SK-N-SH treated with all-trans-retinoic acid at 6 μM for 48 hours (cell line): ENCODE results near the gene ZMIZ1.

Experiments used
- ATAC-seq: fragments of 200-7000 bp; cut with Tn5 transposase; 3 replicates; pipeline ENCODE4 v1.9.1; 2020; ENCODE audit warnings: mild to moderate bottlenecking, moderate library complexity
- ARNTL ChIP-seq: fragments of 450-650 bp; formaldehyde crosslinking; IDR thresholded peaks from 2 replicates; pipeline ENCODE4 v1.5.0; 2020; ENCODE audit warnings: low read depth, mild to moderate bottlenecking, moderate library complexity, borderline replicate concordance
- CSDC2 ChIP-seq: fragments of 250-450 bp; sonication (Bioruptor Pico); IDR thresholded peaks from 2 replicates; pipeline ENCODE4 v1.5.0; 2020; ENCODE audit warnings: mild to moderate bottlenecking, moderate library complexity
- CSRNP3 ChIP-seq: fragments of 250-450 bp; sonication (Bioruptor Pico); IDR thresholded peaks from 2 replicates; pipeline ENCODE4 v1.5.1; 2021; ENCODE audit warnings: mild to moderate bottlenecking, moderate library complexity
- ESRRG ChIP-seq: fragments of 250-450 bp; sonication (Bioruptor Pico); IDR thresholded peaks from 2 replicates; pipeline ENCODE4 v1.6.1; 2021; ENCODE audit warnings: mild to moderate bottlenecking
- GLIS3 ChIP-seq: fragments of 250-450 bp; sonication (Bioruptor Pico); IDR thresholded peaks from 2 replicates; pipeline ENCODE4 v1.5.0; 2020; ENCODE audit warnings: mild to moderate bottlenecking, moderate library complexity
- ISL1 ChIP-seq: fragments of 250-450 bp; sonication (Bioruptor Pico); IDR thresholded peaks from 2 replicates; pipeline ENCODE4 v2.1.2; 2022; ENCODE audit warnings: mild to moderate bottlenecking, moderate library complexity
- OSR1 ChIP-seq: fragments of 250-450 bp; sonication (Bioruptor Pico); IDR thresholded peaks from 2 replicates; pipeline ENCODE4 v1.8.0; 2022; ENCODE audit warnings: moderate library complexity, mild to moderate bottlenecking, inconsistent platforms
- PATZ1 ChIP-seq: fragments of 250-450 bp; sonication (Bioruptor Pico); IDR thresholded peaks from 2 replicates; pipeline ENCODE4 v1.8.0; 2020; ENCODE audit warnings: mild to moderate bottlenecking, moderate library complexity, borderline replicate concordance
- POU6F1 ChIP-seq: fragments of 250-450 bp; sonication (Bioruptor Pico); IDR thresholded peaks from 2 replicates; pipeline ENCODE4 v1.8.0; 2021; ENCODE audit warnings: low read depth, mild to moderate bottlenecking, moderate library complexity, borderline replicate concordance
- PPARA ChIP-seq: fragments of 250-450 bp; sonication (Bioruptor Pico); IDR thresholded peaks from 2 replicates; pipeline ENCODE4 v1.5.0; 2020; ENCODE audit warnings: mild to moderate bottlenecking, borderline replicate concordance
- RARB ChIP-seq: fragments of 250-450 bp; sonication (Bioruptor Pico); IDR thresholded peaks from 2 replicates; pipeline ENCODE4 v1.8.0; 2021; ENCODE audit warnings: mild to moderate bottlenecking, moderate library complexity
- SNAI2 ChIP-seq: fragments of 250-450 bp; sonication (Bioruptor Pico); IDR thresholded peaks from 2 replicates; pipeline ENCODE4 v1.5.0; 2020; ENCODE audit warnings: mild to moderate bottlenecking, moderate library complexity
- TCF4 ChIP-seq: fragments of 250-450 bp; sonication (Bioruptor Pico); IDR thresholded peaks from 2 replicates; pipeline ENCODE4 v1.8.0; 2021; ENCODE audit warnings: mild to moderate bottlenecking, moderate library complexity, borderline replicate concordance
- TOX ChIP-seq: fragments of 250-450 bp; sonication (Bioruptor Pico); IDR thresholded peaks from 2 replicates; pipeline ENCODE4 v1.8.0; 2021; ENCODE audit warnings: mild to moderate bottlenecking, moderate library complexity, borderline replicate concordance
- TSHZ2 ChIP-seq: fragments of 250-450 bp; sonication (Bioruptor Pico); IDR thresholded peaks from 2 replicates; pipeline ENCODE4 v1.5.0; 2020; ENCODE audit warnings: mild to moderate bottlenecking, moderate library complexity
- ZC3H10 ChIP-seq: fragments of 250-450 bp; sonication (Bioruptor Pico); IDR thresholded peaks from 2 replicates; pipeline ENCODE4 v1.5.1; 2021; ENCODE audit warnings: mild to moderate bottlenecking, moderate library complexity
- ZFP3 ChIP-seq: fragments of 250-450 bp; sonication (Bioruptor Pico); IDR thresholded peaks from 2 replicates; pipeline ENCODE4 v1.5.0; 2020; ENCODE audit warnings: mild to moderate bottlenecking, moderate library complexity
- ZFP30 ChIP-seq: fragments of 450-650 bp; formaldehyde crosslinking; IDR thresholded peaks from 2 replicates; pipeline ENCODE4 v1.5.0; 2022; ENCODE audit warnings: mild to moderate bottlenecking, moderate library complexity
- ZNF565 ChIP-seq: fragments of 450-650 bp; formaldehyde crosslinking; conservative IDR thresholded peaks from 2 replicates; pipeline ENCODE4 v1.5.0; 2020; ENCODE audit warnings: low read depth, mild to moderate bottlenecking, moderate library complexity
- ZNF70 ChIP-seq: fragments of 450-650 bp; formaldehyde crosslinking; IDR thresholded peaks from 2 replicates; pipeline ENCODE4 v1.5.0; 2020; ENCODE audit warnings: mild to moderate bottlenecking, moderate library complexity
- ZNF8 ChIP-seq: fragments of 450-650 bp; formaldehyde crosslinking; IDR thresholded peaks from 2 replicates; pipeline ENCODE4 v1.5.0; 2020; ENCODE audit warnings: mild to moderate bottlenecking, moderate library complexity

Gene ZMIZ1

GRCh38 chr10:79115302-79115701, 46.5 kb downstream of the ZMIZ1 start (continued):
- no peak for TF ChIP-seq PATZ1

DNA sequence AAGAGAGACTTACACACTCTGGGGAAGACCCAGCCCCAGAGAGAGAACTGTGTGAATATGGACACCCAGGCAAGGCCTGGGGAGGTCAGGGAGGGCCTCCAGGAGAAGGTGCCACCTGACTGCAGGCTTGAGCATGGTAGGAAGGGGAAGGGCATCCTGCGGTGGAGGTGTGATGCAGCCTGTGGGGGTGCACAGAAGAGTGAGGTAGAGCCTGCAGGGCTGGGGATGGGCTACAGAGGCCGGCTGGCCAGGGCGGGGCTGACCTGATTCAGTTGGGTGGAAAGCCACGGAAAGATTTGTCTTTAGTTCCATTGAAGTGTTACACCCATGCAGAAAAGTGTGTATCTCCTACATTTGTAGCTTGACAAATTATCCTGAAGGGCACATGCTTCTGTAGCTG, 47.6 kb downstream of the ZMIZ1 start:
- TF ChIP-seq ZC3H10 (CRISPR knock-in tag) (no peak), POU6F1 (CRISPR knock-in tag) (no peak), ISL1 (no peak), CSDC2 (CRISPR knock-in tag) (no peak), TSHZ2 (CRISPR knock-in tag) (no peak), PPARA (no peak), SNAI2 (no peak), RARB (CRISPR knock-in tag) (no peak), TOX (no peak), ZFP3 (CRISPR knock-in tag) (no peak), PATZ1 (no peak), GLIS3 (CRISPR knock-in tag) (no peak), ESRRG (no peak), ZFP30 (CRISPR knock-in tag) (no peak), TCF4 (no peak), CSRNP3 (no peak), ZNF8 (CRISPR knock-in tag) (no peak), ZNF70 (no peak), ARNTL (no peak)
- ATAC-seq = no peak

DNA sequence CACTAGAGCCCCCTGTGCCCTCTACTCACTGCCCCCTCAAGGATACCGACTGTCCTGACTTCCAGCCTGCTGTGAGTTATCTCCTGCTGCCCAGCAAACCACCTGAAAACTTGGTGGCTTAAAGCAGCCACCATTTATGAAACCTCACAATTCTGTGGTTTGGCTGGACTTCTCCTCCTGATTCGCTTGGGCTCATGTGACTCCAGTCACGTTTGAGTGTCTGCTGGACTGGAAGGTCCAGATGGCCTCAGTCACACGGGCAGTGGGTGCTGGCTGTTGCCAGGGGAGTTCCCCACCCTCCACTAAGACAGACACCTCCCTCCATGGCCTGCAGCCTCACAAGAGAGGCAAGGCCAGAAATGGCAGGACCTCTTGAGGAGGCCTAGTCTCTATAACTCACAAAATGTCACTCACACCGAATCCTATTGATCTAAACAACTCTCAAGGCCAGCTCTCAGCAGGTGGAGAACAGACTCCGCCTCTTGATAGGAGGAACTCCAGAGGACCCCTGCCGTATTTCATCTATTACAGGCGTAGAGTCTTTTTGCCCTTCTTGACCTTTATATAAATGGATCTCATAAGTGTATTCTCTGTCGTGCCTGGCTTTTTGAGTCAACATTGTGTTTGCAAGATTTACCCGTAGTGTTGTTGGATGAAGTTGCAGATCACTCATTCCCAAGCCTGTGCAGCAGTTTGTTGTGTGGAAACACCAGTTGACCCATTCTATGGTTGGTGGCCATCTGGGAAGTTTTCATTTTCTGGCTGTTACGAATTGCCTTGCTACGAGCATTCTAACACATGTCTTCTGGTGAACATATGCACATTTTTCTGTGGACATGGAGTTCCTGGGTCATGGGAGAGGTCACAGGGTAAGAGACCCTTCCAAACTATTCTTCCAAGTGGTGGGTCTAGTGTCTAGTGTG, 48.3 kb downstream of the ZMIZ1 start:
- ATAC-seq = no peak
- TF ChIP-seq ARNTL (no peak), ISL1 (no peak), ESRRG (no peak), SNAI2 (no peak), ZC3H10 (CRISPR knock-in tag) (no peak), CSDC2 (CRISPR knock-in tag) (no peak), OSR1 (CRISPR knock-in tag) (no peak), PPARA (no peak), GLIS3 (CRISPR knock-in tag) (no peak), PATZ1 (no peak), ZNF565 (no peak), ZFP30 (CRISPR knock-in tag) (no peak), CSRNP3 (no peak), ZFP3 (CRISPR knock-in tag) (no peak)
